OCI-LY1 (cell line): ENCODE results near the gene TCAF2.
"Not testable (repeated sequence)": the region's sequence is repeated elsewhere in the genome, so short reads cannot be mapped to it uniquely, and the experiment has no call there.

Source experiments
- H2AFZ ChIP-seq: fragments of 200-600 bp; sonication (generic), shearing (Covaris generic); 2 replicates; pipeline ENCODE4 v1.6.0; 2014; ENCODE audit warnings: antibody characterized with exemption, mild to moderate bottlenecking, low read length
- H3F3A ChIP-seq: fragments of 200-600 bp; sonication (generic), shearing (Covaris generic); 2 replicates; pipeline ENCODE4 v1.6.0; 2014; ENCODE audit warnings: mild to moderate bottlenecking, antibody characterized with exemption, low read length, moderate library complexity; ENCODE audit not compliant: insufficient read depth
- H3K27ac ChIP-seq: fragments of 200-600 bp; sonication (generic); 2 replicates; pipeline ENCODE4 v1.5.1; 2014; ENCODE audit warnings: low read length, mixed run types, mild to moderate bottlenecking, low read depth; ENCODE audit not compliant: poor library complexity, severe bottlenecking
- H3K27me3 ChIP-seq: fragments of 200-600 bp; sonication (generic); 2 replicates; pipeline ENCODE4 v1.6.0; 2014; ENCODE audit warnings: antibody characterized with exemption, mild to moderate bottlenecking, low read length, moderate library complexity; ENCODE audit not compliant: insufficient read depth
- H3K36me3 ChIP-seq: fragments of 200-600 bp; sonication (generic); 2 replicates; pipeline ENCODE4 v1.6.1; 2014; ENCODE audit warnings: mild to moderate bottlenecking, antibody characterized with exemption, low read length, moderate library complexity, mixed read lengths; ENCODE audit not compliant: insufficient read depth
- H3K4me1 ChIP-seq: fragments of 200-600 bp; sonication (generic); 2 replicates; pipeline ENCODE4 v1.5.1; 2014; ENCODE audit warnings: mild to moderate bottlenecking, low read length, moderate library complexity; ENCODE audit not compliant: insufficient read depth, severe bottlenecking
- H3K4me2 ChIP-seq: fragments of 200-600 bp; sonication (generic), shearing (Covaris generic); 2 replicates; pipeline ENCODE4 v1.6.1; 2014; ENCODE audit warnings: low read length
- H3K4me3 ChIP-seq: fragments of 200-600 bp; sonication (generic); 2 replicates; pipeline ENCODE4 v1.5.1; 2014; ENCODE audit warnings: low read length, low read depth, mild to moderate bottlenecking, mixed read lengths; ENCODE audit not compliant: poor library complexity, severe bottlenecking
- H3K79me2 ChIP-seq: fragments of 200-600 bp; shearing (Covaris generic); 2 replicates; pipeline ENCODE4 v1.6.1; 2016; ENCODE audit warnings: mixed run types, low read length, mixed read lengths; ENCODE audit not compliant: insufficient read depth
- H3K9ac ChIP-seq: fragments of 200-600 bp; sonication (generic), shearing (Covaris generic); 2 replicates; pipeline ENCODE4 v1.6.1; 2014; ENCODE audit warnings: mild to moderate bottlenecking, low read length, mixed read lengths
- H3K9me2 ChIP-seq: fragments of 200-600 bp; sonication (generic), shearing (Covaris generic); 2 replicates; pipeline ENCODE4 v1.6.1; 2014; ENCODE audit warnings: low read depth, mild to moderate bottlenecking, low read length, mixed read lengths
- H3K9me3 ChIP-seq: fragments of 200-600 bp; shearing (Covaris generic); 2 replicates; pipeline ENCODE4 v1.6.1; 2014; ENCODE audit warnings: low read length, mixed read lengths
- H4K20me1 ChIP-seq: fragments of 200-600 bp; sonication (generic), shearing (Covaris generic); 2 replicates; pipeline ENCODE4 v1.6.0; 2016; ENCODE audit warnings: mild to moderate bottlenecking, low read length; ENCODE audit not compliant: insufficient read depth

The TCAF2 gene

GRCh38 chr7:143620646-143621045, at the start of gene TCAF2:
Gene TCAF2, plus strand, starts transcription at chr7:143620974.
- H3F3A ChIP-seq, H3K36me3 ChIP-seq, H3K79me2 ChIP-seq, H3K9me2 ChIP-seq, H3K9me3 ChIP-seq, H2AFZ ChIP-seq, H3K4me2 ChIP-seq, H3K4me3 ChIP-seq, H3K27me3 ChIP-seq, H3K9ac ChIP-seq, H3K27ac ChIP-seq, H3K4me1 ChIP-seq, H4K20me1 ChIP-seq: not testable (repeated sequence)

DNA sequence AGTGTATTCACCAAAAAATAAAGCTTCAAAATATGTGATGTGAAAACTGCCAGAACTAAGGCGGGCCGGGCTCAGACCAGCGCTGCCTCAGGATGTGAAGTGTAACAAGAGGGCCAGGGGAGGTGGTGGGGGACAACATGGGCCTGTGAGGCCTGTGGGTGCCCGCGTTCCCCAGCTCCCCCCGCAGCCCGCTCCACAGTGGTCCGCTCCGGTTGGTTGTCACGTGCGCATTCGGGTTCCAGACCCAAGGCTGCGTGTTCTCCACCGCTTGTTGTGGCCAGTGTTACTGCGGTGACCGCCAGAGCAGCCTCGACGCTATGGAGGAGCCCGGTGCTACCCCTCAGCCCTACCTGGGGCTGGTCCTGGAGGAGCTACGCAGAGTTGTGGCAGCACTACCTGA, 49.3 kb upstream of the TCAF2 start, which contains the start of gene CTAGE15:
Gene CTAGE15 (plus strand): TSS at position 301 of the 400 bp plus-strand sequence. CDS start 17 bp downstream, at position 318.
- H2AFZ ChIP-seq, H3K4me3 ChIP-seq, H3K36me3 ChIP-seq, H3K27ac ChIP-seq, H3K4me1 ChIP-seq, H3K9ac ChIP-seq, H3K9me2 ChIP-seq, H3K4me2 ChIP-seq, H3K79me2 ChIP-seq, H3K9me3 ChIP-seq, H4K20me1 ChIP-seq, H3F3A ChIP-seq, H3K27me3 ChIP-seq: not testable (repeated sequence)

- H3K4me1 ChIP-seq, H3K27me3 ChIP-seq, H3K9ac ChIP-seq, H3K9me2 ChIP-seq, H4K20me1 ChIP-seq, H3K4me3 ChIP-seq, H3K36me3 ChIP-seq, H3F3A ChIP-seq, H3K4me2 ChIP-seq, H3K27ac ChIP-seq, H3K9me3 ChIP-seq, H2AFZ ChIP-seq, H3K79me2 ChIP-seq: not testable (repeated sequence)
Observed at GRCh38 chr7:143588183-143588582, 32.6 kb upstream of the TCAF2 start.

DNA sequence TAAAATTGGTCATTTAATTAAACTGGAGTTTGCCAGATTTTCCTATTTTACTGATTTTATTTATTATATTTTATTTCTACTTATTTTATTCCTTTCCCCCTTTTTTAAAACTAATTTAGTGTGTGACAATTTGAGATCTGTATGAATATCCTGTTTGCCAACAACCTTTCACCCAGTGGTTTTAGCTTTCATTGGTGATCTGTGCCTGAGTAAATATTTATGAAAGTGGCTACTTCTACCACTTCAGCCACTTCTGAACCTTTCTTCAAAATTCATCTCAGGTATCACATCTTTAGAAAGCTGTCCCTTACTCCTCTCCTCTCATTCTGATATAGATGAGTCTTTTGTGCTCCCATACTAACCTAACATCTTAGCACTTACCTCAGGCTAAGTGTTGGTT, 30.9 kb upstream of the TCAF2 start:
- H3K27me3 ChIP-seq, H3K9ac ChIP-seq, H3K9me3 ChIP-seq, H3K9me2 ChIP-seq, H3F3A ChIP-seq, H3K4me2 ChIP-seq, H3K36me3 ChIP-seq, H2AFZ ChIP-seq, H3K27ac ChIP-seq, H3K4me1 ChIP-seq, H3K4me3 ChIP-seq, H4K20me1 ChIP-seq, H3K79me2 ChIP-seq: not testable (repeated sequence)

DNA sequence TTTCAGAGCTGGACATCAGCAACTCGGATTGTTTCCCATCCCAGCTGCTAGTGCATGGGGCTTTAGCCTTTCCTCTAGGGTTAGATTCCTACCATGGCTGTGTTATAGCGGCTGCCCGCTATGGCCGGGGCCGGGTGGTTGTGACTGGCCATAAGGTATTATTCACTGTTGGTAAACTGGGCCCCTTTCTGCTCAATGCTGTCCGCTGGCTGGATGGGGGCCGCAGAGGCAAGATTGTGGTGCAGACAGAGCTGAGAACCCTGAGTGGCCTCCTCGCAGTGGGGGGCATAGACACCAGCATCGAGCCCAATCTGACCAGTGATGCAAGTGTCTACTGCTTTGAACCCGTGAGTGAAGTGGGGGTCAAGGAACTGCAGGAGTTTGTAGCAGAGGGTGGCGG, 22.7 kb upstream of the TCAF2 start:
- not testable (repeated sequence) for H3K79me2 ChIP-seq, H3F3A ChIP-seq, H3K9ac ChIP-seq, H3K9me3 ChIP-seq, H3K4me2 ChIP-seq, H3K4me3 ChIP-seq, H2AFZ ChIP-seq, H3K4me1 ChIP-seq, H3K27ac ChIP-seq, H3K9me2 ChIP-seq, H4K20me1 ChIP-seq, H3K27me3 ChIP-seq, H3K36me3 ChIP-seq

- not testable (repeated sequence) for H3K9me3 ChIP-seq, H3K9ac ChIP-seq, H3K4me3 ChIP-seq, H3K79me2 ChIP-seq, H3K27ac ChIP-seq, H3K4me2 ChIP-seq, H3K27me3 ChIP-seq, H3K36me3 ChIP-seq, H2AFZ ChIP-seq, H3K9me2 ChIP-seq, H3F3A ChIP-seq, H4K20me1 ChIP-seq, H3K4me1 ChIP-seq
Observed at GRCh38 chr7:143603549-143603948, 17.2 kb upstream of the TCAF2 start.

- H3K27me3 ChIP-seq, H3K9me2 ChIP-seq, H3F3A ChIP-seq, H3K27ac ChIP-seq, H3K4me3 ChIP-seq, H4K20me1 ChIP-seq, H3K9me3 ChIP-seq, H3K36me3 ChIP-seq, H3K79me2 ChIP-seq, H3K9ac ChIP-seq, H2AFZ ChIP-seq, H3K4me2 ChIP-seq, H3K4me1 ChIP-seq: not testable (repeated sequence)
Observed at GRCh38 chr7:143606088-143606487, 14.7 kb upstream of the TCAF2 start.

DNA sequence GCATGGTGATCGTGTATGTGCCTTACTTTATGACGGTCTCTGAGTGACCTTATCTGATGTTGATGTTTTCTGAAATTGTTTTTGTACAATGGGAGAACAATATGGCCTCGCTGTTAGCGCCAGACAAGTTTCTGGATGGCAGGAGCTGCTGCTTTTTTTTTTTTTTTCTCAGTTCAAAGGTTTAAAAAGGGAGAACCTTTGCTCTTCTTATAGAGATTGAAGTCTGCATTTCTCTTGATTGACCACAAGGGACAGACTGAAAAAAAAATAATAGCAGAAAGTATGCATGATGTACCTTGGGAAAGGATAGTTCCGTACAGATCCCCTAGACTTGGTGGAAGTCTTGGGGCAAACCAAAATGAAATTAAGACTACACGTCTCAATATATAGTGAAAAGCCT, 5.2 kb upstream of the TCAF2 start:
- H3K4me3 ChIP-seq, H2AFZ ChIP-seq, H3K9ac ChIP-seq, H4K20me1 ChIP-seq, H3K9me3 ChIP-seq, H3K36me3 ChIP-seq, H3K4me1 ChIP-seq, H3K9me2 ChIP-seq, H3K4me2 ChIP-seq, H3K79me2 ChIP-seq, H3K27ac ChIP-seq, H3K27me3 ChIP-seq, H3F3A ChIP-seq: not testable (repeated sequence)
